ENCODE results near the gene SIAE.

GRCh38 chr11:124600621-124601320 lies 72.8 kb downstream of the SIAE start:
- TF ChIP-seq CTCF (IDR thresholded peaks at IDR 0.05): no peak
- no peak for TF ChIP-seq EP300 (IDR thresholded peaks at IDR 0.05)
- no peak for TF ChIP-seq POLR2A (IDR thresholded peaks at IDR 0.05)
- no peak for TF ChIP-seq POLR2AphosphoS5 (IDR thresholded peaks at IDR 0.05)

Measured in stomach (tissue), 4 donors.